ENCODE measurements around the gene CTPS2. TPM values are rescaled to one million over a fixed set of nuclear protein-coding genes. Genes with fewer than 3 reads are reported as not detected.
A peak's percentile ranks its signal among the peaks of the same experiment; 100 is the strongest.
"Not testable (repeated sequence)": the region's sequence is repeated elsewhere in the genome, so short reads cannot be mapped to it uniquely, and the experiment has no call there.

Gene CTPS2
- total and polyA plus RNA-seq, 2 donors from 2014 or later, result 5.9 to 13.7 TPM

- no peaks in the 10 kb centered on the region for H3K27me3 ChIP-seq (ENCODE audit: control insufficient read depth, insufficient read depth, low read length)
- FAIRE-seq (no peak), DNase-seq (no peak)
- H3K27ac ChIP-seq (ENCODE audit: low read depth in 2 of 2, low read length in 2 of 2), result no peak overlapping the region
- H3K9me3 ChIP-seq (ENCODE audit: control insufficient read depth in 2 of 3, insufficient read depth in 1 of 3, low read length in 3 of 3), result no peaks in the 10 kb centered on the region
- H3K4me3 ChIP-seq (ENCODE audit: low read length in 3 of 3), result no peak overlapping the region
- H3K36me3 ChIP-seq (ENCODE audit: control insufficient read depth in 2 of 3, insufficient read depth in 3 of 3, low read length in 3 of 3), result no peaks in the 10 kb centered on the region
- no peak for TF ChIP-seq CTCF (IDR thresholded peaks at IDR 0.05; ENCODE audit: borderline replicate concordance, extremely low read depth, insufficient read depth)
- peaks cover 0 to 9% (median 0%) of the 10 kb centered on the region in 3 donors for H3K4me1 ChIP-seq (ENCODE audit: control insufficient read depth in 2 of 3, insufficient read depth in 2 of 3, low read depth in 1 of 3, low read length in 3 of 3)
- intact Hi-C loops (cut with DNase I), result no loop called here
- no peak overlapping the region for H3K9ac ChIP-seq (ENCODE audit: low read length in 3 of 3)
Observed at GRCh38 chrX:16727637-16728036, 15.2 kb upstream of the CTPS2 start.

- H3K36me3 ChIP-seq (ENCODE audit: control insufficient read depth in 2 of 3, insufficient read depth in 3 of 3, low read length in 3 of 3); FAIRE-seq; H3K4me3 ChIP-seq (ENCODE audit: low read length in 3 of 3); H3K27ac ChIP-seq (ENCODE audit: low read depth in 2 of 2, low read length in 2 of 2); H3K27me3 ChIP-seq (ENCODE audit: control insufficient read depth, insufficient read depth, low read length); intact Hi-C loops (cut with DNase I); H3K9me3 ChIP-seq (ENCODE audit: control insufficient read depth in 2 of 3, insufficient read depth in 1 of 3, low read length in 3 of 3); H3K9ac ChIP-seq (ENCODE audit: low read length in 3 of 3): not testable (repeated sequence)
- peaks cover 0 to 11% (median 0%) of the 10 kb centered on the region in 3 donors for H3K4me1 ChIP-seq (ENCODE audit: control insufficient read depth in 2 of 3, insufficient read depth in 2 of 3, low read depth in 1 of 3, low read length in 3 of 3)
- DNase-seq, result peak in 2 of 5 donors; percentile 10 to 31
Observed at GRCh38 chrX:16726347-16726988, 14.0 kb upstream of the CTPS2 start.

- H3K4me3 ChIP-seq (ENCODE audit: low read length in 3 of 3), result no peak overlapping the region
- H3K27ac ChIP-seq (ENCODE audit: low read depth in 2 of 2, low read length in 2 of 2), result no peak overlapping the region
- TF ChIP-seq CTCF (IDR thresholded peaks at IDR 0.05; ENCODE audit: borderline replicate concordance, extremely low read depth, insufficient read depth), result no peak
- no peaks in the 10 kb centered on the region for H3K9me3 ChIP-seq (ENCODE audit: control insufficient read depth in 2 of 3, insufficient read depth in 1 of 3, low read length in 3 of 3)
- H3K36me3 ChIP-seq (ENCODE audit: control insufficient read depth in 2 of 3, insufficient read depth in 3 of 3, low read length in 3 of 3), result no peaks in the 10 kb centered on the region
- H3K9ac ChIP-seq (ENCODE audit: low read length in 3 of 3), result no peak overlapping the region
- intact Hi-C loops (cut with DNase I), result no loop called here
- H3K4me1 ChIP-seq (ENCODE audit: control insufficient read depth in 2 of 3, insufficient read depth in 2 of 3, low read depth in 1 of 3, low read length in 3 of 3), result peaks cover 0 to 11% (median 3%) of the 10 kb centered on the region in 3 donors
- DNase-seq, result no peak
- FAIRE-seq, result no peak
- H3K27me3 ChIP-seq (ENCODE audit: control insufficient read depth, insufficient read depth, low read length), result no peaks in the 10 kb centered on the region
Observed at GRCh38 chrX:16725072-16725471, 12.6 kb upstream of the CTPS2 start.

- H3K36me3 ChIP-seq (ENCODE audit: control insufficient read depth in 2 of 3, insufficient read depth in 3 of 3, low read length in 3 of 3), result no peaks in the 10 kb centered on the region
- FAIRE-seq (no peak), DNase-seq (peak in 1 of 5 donors; percentile 10)
- no peak overlapping the region for H3K4me3 ChIP-seq (ENCODE audit: low read length in 3 of 3)
- no peak overlapping the region for H3K9ac ChIP-seq (ENCODE audit: low read length in 3 of 3)
- no peaks in the 10 kb centered on the region for H3K9me3 ChIP-seq (ENCODE audit: control insufficient read depth in 2 of 3, insufficient read depth in 1 of 3, low read length in 3 of 3)
- TF ChIP-seq CTCF (IDR thresholded peaks at IDR 0.05; ENCODE audit: borderline replicate concordance, extremely low read depth, insufficient read depth), result no peak
- intact Hi-C loops (cut with DNase I), result no loop called here
- H3K27me3 ChIP-seq (ENCODE audit: control insufficient read depth, insufficient read depth, low read length), result no peaks in the 10 kb centered on the region
- peaks cover 0 to 11% (median 3%) of the 10 kb centered on the region in 3 donors for H3K4me1 ChIP-seq (ENCODE audit: control insufficient read depth in 2 of 3, insufficient read depth in 2 of 3, low read depth in 1 of 3, low read length in 3 of 3)
- no peak overlapping the region for H3K27ac ChIP-seq (ENCODE audit: low read depth in 2 of 2, low read length in 2 of 2)
Observed at GRCh38 chrX:16722481-16722880, 10.0 kb upstream of the CTPS2 start.

All from kidney (tissue), 14 donors.